Endothelial cell of umbilical vein (primary cell): Measurements from ENCODE around the gene RGS10. TPM values are rescaled to one million over a fixed set of nuclear protein-coding genes. Genes with fewer than 3 reads are reported as not detected.

Experiments used
- BruUV-seq: library from RNA; stranded (reverse); fragments of 400-500 nt; replicated peaks from 2 replicates; lab custom pipeline; 2021; lab: Mats Ljungman, UMichigan
- CTCF ChIA-PET: fragments of 300-600, 350-600 bp; sonication (Branson Sonifier 250); formaldehyde crosslinking; loops from one replicate; lab custom pipeline; 2021; ENCODE audit warnings: antibody characterized with exemption, inconsistent platforms; lab: Charles Lee
- POLR2A ChIA-PET: fragments of 300-600, 350-600 bp; sonication (Branson Sonifier 250); formaldehyde crosslinking; loops from one replicate; lab custom pipeline; 2021; ENCODE audit warnings: antibody characterized with exemption, inconsistent platforms; lab: Charles Lee
- DNase-seq: peaks from one replicate; pipeline ENCODE4 v3.0.0-alpha.2; 2011; ENCODE audit warnings: low read depth, low spot score
- FAIRE-seq: peaks from 2 replicates; lab custom pipeline; 2011; peaks lifted over from hg19 to GRCh38; lab: Jason Lieb, UNC
- H2AFZ ChIP-seq: 2 replicates; pipeline ENCODE4 v1.6.0; 2012; ENCODE audit warnings: low read depth, low read length, control low read depth, inconsistent platforms
- H3K27ac ChIP-seq: 2 replicates; pipeline ENCODE4 v1.5.1; 2011; ENCODE audit warnings: low read depth, mild to moderate bottlenecking, control low read depth, low read length, moderate library complexity; ENCODE audit not compliant: insufficient read depth
- H3K27me3 ChIP-seq, 2 experiments: 2 replicates each; pipeline versions ENCODE4 v1.6.0 to v1.6.1; 2011; ENCODE audit warnings: low read length in 2 of 2, mixed read lengths in 1 of 2; ENCODE audit not compliant: control insufficient read depth in 2 of 2, insufficient read depth in 2 of 2
- H3K36me3 ChIP-seq, 2 experiments: 2 replicates in 1 of 2; 3 replicates in 1 of 2; pipeline ENCODE4 v1.5.1; 2011; ENCODE audit warnings: low read length in 2 of 2, mild to moderate bottlenecking in 1 of 2, moderate library complexity in 1 of 2; ENCODE audit not compliant: control insufficient read depth in 2 of 2, insufficient read depth in 2 of 2; ENCODE audit errors: extremely low read depth in 1 of 2
- H3K4me1 ChIP-seq: 3 replicates; pipeline ENCODE4 v1.5.1; 2011; ENCODE audit warnings: mild to moderate bottlenecking, low read length; ENCODE audit not compliant: control insufficient read depth, insufficient read depth; ENCODE audit errors: extremely low read depth
- H3K4me2 ChIP-seq: 2 replicates; pipeline ENCODE4 v1.6.1; 2011; ENCODE audit warnings: low read length, control low read depth, mixed read lengths; ENCODE audit not compliant: insufficient read depth
- H3K4me3 ChIP-seq, 3 experiments: fragments of 200-600 bp in 1 of 3; sonication (generic), shearing (Covaris generic) in 1 of 3; replicated peaks in 1 of 3; 2 replicates each; pipeline ENCODE4 v1.5.1; 2011 to 2016; ENCODE audit warnings: control low read depth in 3 of 3, low read length in 3 of 3, mild to moderate bottlenecking in 2 of 3, inconsistent platforms in 1 of 3, low read depth in 1 of 3, moderate library complexity in 1 of 3; ENCODE audit not compliant: insufficient read depth in 1 of 3
- H3K79me2 ChIP-seq: 2 replicates; pipeline ENCODE4 v1.6.0; 2012; ENCODE audit warnings: low read length, inconsistent platforms; ENCODE audit not compliant: control insufficient read depth, insufficient read depth
- H3K9ac ChIP-seq: replicated peaks from 2 replicates; pipeline ENCODE3; 2011; ENCODE audit warnings: low read length, control low read depth; ENCODE audit not compliant: insufficient read depth; ENCODE audit errors: extremely low read depth
- H3K9me1 ChIP-seq: replicated peaks from 3 replicates; pipeline ENCODE4 v1.6.0; 2011; ENCODE audit warnings: mild to moderate bottlenecking, low read length; ENCODE audit not compliant: control insufficient read depth, insufficient read depth; ENCODE audit errors: extremely low read depth
- H3K9me3 ChIP-seq: replicated peaks from 2 replicates; pipeline ENCODE4 v1.5.1; 2012; ENCODE audit warnings: low read length, inconsistent platforms; ENCODE audit not compliant: control insufficient read depth, insufficient read depth
- H4K20me1 ChIP-seq: replicated peaks from 2 replicates; pipeline ENCODE3; 2011; ENCODE audit warnings: mild to moderate bottlenecking, low read length; ENCODE audit not compliant: control insufficient read depth, insufficient read depth; ENCODE audit errors: extremely low read depth
- CTCF ChIP-seq, 2 donors: IDR thresholded peaks; 1 replicate in 1 of 2; 2 replicates in 1 of 2; pipeline ENCODE4 v1.5.1; 2011; ENCODE audit warnings: low read length in 2 of 2, mild to moderate bottlenecking in 2 of 2, moderate library complexity in 2 of 2, control low read depth in 1 of 2, inconsistent platforms in 1 of 2, low read depth in 1 of 2; ENCODE audit not compliant: insufficient read depth in 1 of 2; ENCODE audit errors: extremely low read depth in 1 of 2
- EZH2 ChIP-seq: IDR thresholded peaks from 2 replicates; pipeline ENCODE4 v1.6.1; 2012; ENCODE audit warnings: borderline replicate concordance, low read depth, mild to moderate bottlenecking, moderate library complexity, low read length, inconsistent platforms; ENCODE audit not compliant: severe bottlenecking
- FOS ChIP-seq: IDR thresholded peaks from 2 replicates; pipeline ENCODE4 v1.6.1; 2011; ENCODE audit warnings: mild to moderate bottlenecking, low read length, moderate library complexity, borderline replicate concordance; ENCODE audit not compliant: insufficient read depth
- GATA2 ChIP-seq: IDR thresholded peaks from 2 replicates; pipeline ENCODE4 v1.7.0; 2011; ENCODE audit warnings: low read depth, mild to moderate bottlenecking, moderate library complexity, mixed read lengths, low read length; ENCODE audit not compliant: insufficient read length, insufficient read depth
- JUN ChIP-seq: IDR thresholded peaks from 2 replicates; pipeline ENCODE4 v1.6.1; 2011; ENCODE audit warnings: borderline replicate concordance, low read depth; ENCODE audit not compliant: insufficient read length, insufficient read depth
- MYC ChIP-seq: IDR thresholded peaks from one replicate; pipeline ENCODE4 v1.6.1; 2011; ENCODE audit warnings: mild to moderate bottlenecking, low read depth, low read length
- POLR2A ChIP-seq: IDR thresholded peaks from 2 replicates; pipeline ENCODE4 v1.6.1; 2012; ENCODE audit warnings: low read depth, mild to moderate bottlenecking, control low read depth, low read length
- POLR2AphosphoS5 ChIP-seq: IDR thresholded peaks from 2 replicates; pipeline ENCODE4 v1.6.1; 2012; ENCODE audit warnings: low read depth, mild to moderate bottlenecking, control low read depth, low read length, moderate library complexity; ENCODE audit not compliant: insufficient read depth
- dilution Hi-C: fragments of 300-500 bp; cut with MboI; formaldehyde crosslinking; loops from one replicate; pipeline ENCODE4 v1.15.0; 2019; ENCODE audit warnings: low sequenced_read_pairs; ENCODE audit not compliant: extremely low pct_ligation_motif_present
- intact Hi-C: fragments of 100-400 bp; cut with micrococcal nuclease; formaldehyde crosslinking; loops from one replicate; pipeline ENCODE4 v1.10.0; 2022
- polyA plus RNA-seq, 4 experiments: library from polyadenylated mRNA; depleted of rRNA in 3 of 4; stranded (reverse) in 3 of 4; unstranded in 1 of 4; fragments of >200 nt; gene quantifications; 2 replicates each; pipeline versions ENCODE4 v1.2.1 to v1.2.3, GENCODE V29; 2011 to 2012; ENCODE audit warnings: missing spikeins in 1 of 4
- total RNA-seq: library from RNA; stranded (reverse); gene quantifications from 2 replicates; pipeline ENCODE4 v1.2.3, GENCODE V29; 2021
- TF ChIP-seq, protein P1 (sequence below): IDR thresholded peaks from 2 replicates; pipeline ENCODE4 v1.6.1; 2011; ENCODE audit not compliant: insufficient read depth, insufficient read length

The RGS10 gene
- total and polyA plus RNA-seq, 2 donors (not counting 3 experiments of a cell fraction or from before 2014, with no cell fraction given), result 7.8 to 22.4 TPM

GRCh38 chr10:119503821-119504220 lies 38.7 kb downstream of the RGS10 start:
- no peak for TF ChIP-seq JUN
- no peak for TF ChIP-seq CTCF (IDR thresholded peaks at IDR 0.05; ENCODE audit: extremely low read depth in 1 of 2, insufficient read depth in 1 of 2, low read depth in 1 of 2, low read length in 2 of 2)
- no TSS peak for BruUV-seq
- H3K36me3 ChIP-seq, result no peaks in the 10 kb centered on the region

DNA sequence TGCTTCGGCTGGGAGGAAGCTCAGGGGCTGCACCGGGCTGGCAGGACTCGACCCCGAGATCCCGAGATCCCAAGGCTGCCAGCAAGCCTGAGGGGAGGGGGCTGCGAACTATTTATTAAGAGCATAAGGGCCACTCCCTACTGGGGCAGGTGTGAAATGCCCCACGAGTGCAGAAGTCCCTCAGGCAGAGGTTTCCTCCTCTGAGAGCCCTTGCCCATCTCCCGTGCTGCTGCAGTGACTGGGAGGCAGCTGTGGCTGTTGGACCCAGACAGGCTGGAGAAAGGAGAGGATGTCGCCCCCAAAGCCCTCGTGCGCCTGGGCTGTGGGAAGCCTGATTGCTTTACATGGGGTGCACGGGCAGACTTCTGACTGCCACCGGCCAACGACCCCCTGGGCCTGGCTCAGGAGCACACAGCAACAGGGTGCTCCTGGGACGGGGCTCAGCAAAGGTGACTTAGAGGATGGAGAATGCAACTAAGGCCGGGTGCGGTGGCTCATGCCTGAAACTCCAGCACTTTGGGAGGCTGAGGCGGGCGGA lies 39.8 kb downstream of the RGS10 start:
- H3K27ac ChIP-seq, result no peak overlapping the region
- no peak for FAIRE-seq
- TF ChIP-seq MYC (no peak), JUN (no peak), POLR2A (no peak), FOS (no peak), POLR2AphosphoS5 (no peak), CTCF (IDR thresholded peaks at IDR 0.05; ENCODE audit: extremely low read depth in 1 of 2, insufficient read depth in 1 of 2, low read depth in 1 of 2, low read length in 2 of 2) (no peak), GATA2 (no peak), EZH2 (no peak)
- TF ChIP-seq, protein P1, sequence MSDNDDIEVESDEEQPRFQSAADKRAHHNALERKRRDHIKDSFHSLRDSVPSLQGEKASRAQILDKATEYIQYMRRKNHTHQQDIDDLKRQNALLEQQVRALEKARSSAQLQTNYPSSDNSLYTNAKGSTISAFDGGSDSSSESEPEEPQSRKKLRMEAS, result no peak
- H3K9me3 ChIP-seq, result no peaks in the 10 kb centered on the region
- intact Hi-C loops, result no loop called here
- no peaks in the 10 kb centered on the region for H3K27me3 ChIP-seq
- no peaks in the 10 kb centered on the region for H3K9me1 ChIP-seq
- ChIA-PET POLR2A (no interaction called here), CTCF (no interaction called here)
- no peaks in the 10 kb centered on the region for H3K4me1 ChIP-seq
- no peak overlapping the region for H3K4me3 ChIP-seq
- no peak overlapping the region for H3K4me2 ChIP-seq
- BruUV-seq, result no TSS peak
- H2AFZ ChIP-seq, result no peak overlapping the region
- no peaks in the 10 kb centered on the region for H3K36me3 ChIP-seq
- no peak overlapping the region for H3K9ac ChIP-seq
- dilution Hi-C loops, result no loop called here
- H3K79me2 ChIP-seq, result no peaks in the 10 kb centered on the region
- DNase-seq, result no peak
- no peaks in the 10 kb centered on the region for H4K20me1 ChIP-seq

More at GRCh38 chr10:119503821-119504220, 38.7 kb downstream of the RGS10 start:
- Histone ChIP-seq H3K4me2 (no peak overlapping the region), H3K4me3 (no peak overlapping the region), H3K4me1 (no peaks in the 10 kb centered on the region), H3K79me2 (no peaks in the 10 kb centered on the region), H2AFZ (no peak overlapping the region), H4K20me1 (no peaks in the 10 kb centered on the region), H3K9ac (no peak overlapping the region), H3K27me3 (no peaks in the 10 kb centered on the region), H3K27ac (no peak overlapping the region), H3K9me1 (no peaks in the 10 kb centered on the region), H3K9me3 (no peaks in the 10 kb centered on the region)
- intact Hi-C loops, result no loop called here
- ChIA-PET CTCF (no interaction called here), POLR2A (no interaction called here)
- FAIRE-seq (no peak), DNase-seq (no peak)
- dilution Hi-C loops, result no loop called here
